Activated B cell treated with CpG ODN at 0.5 μM for 24 hours (primary cell): ENCODE results near the gene SEC14L6. TPM values are rescaled to one million over a fixed set of nuclear protein-coding genes. Genes with fewer than 3 reads are reported as not detected.
"Not testable (repeated sequence)": the region's sequence is repeated elsewhere in the genome, so short reads cannot be mapped to it uniquely, and the experiment has no call there.

ENCODE experiments used
- ATAC-seq: fragments of 200-7000 bp; cut with Tn5 transposase; one replicate; pipeline ENCODE4 v1.10.0; 2021; ENCODE audit warnings: low read depth, mild to moderate bottlenecking, moderate library complexity
- CTCF ChIA-PET: fragments of 350-600 bp; sonication (Branson Sonifier 250); formaldehyde crosslinking; loops from one replicate; lab custom pipeline; 2021; ENCODE audit warnings: antibody characterized with exemption; lab: Charles Lee
- POLR2A ChIA-PET: fragments of 350-600 bp; sonication (Branson Sonifier 250); formaldehyde crosslinking; loops from one replicate; lab custom pipeline; 2021; ENCODE audit warnings: antibody characterized with exemption; lab: Charles Lee
- DNase-seq: peaks from one replicate; pipeline ENCODE4 v3.0.0; 2022
- H3K27ac Mint-ChIP-seq: one replicate; pipeline ENCODE4 v1.8.0; 2020; ENCODE audit warnings: mixed read lengths
- H3K27me3 Mint-ChIP-seq: one replicate; pipeline ENCODE4 v1.8.0; 2021; ENCODE audit warnings: mixed read lengths
- H3K36me3 Mint-ChIP-seq: one replicate; pipeline ENCODE4 v1.8.0; 2021; ENCODE audit warnings: low read depth, mixed read lengths
- H3K4me1 Mint-ChIP-seq: one replicate; pipeline ENCODE4 v1.8.0; 2021; ENCODE audit warnings: mixed read lengths
- H3K4me3 Mint-ChIP-seq: one replicate; pipeline ENCODE4 v1.8.0; 2020; ENCODE audit warnings: mild to moderate bottlenecking, mixed read lengths
- H3K9me3 Mint-ChIP-seq: one replicate; pipeline ENCODE4 v1.8.0; 2020; ENCODE audit warnings: mixed read lengths
- intact Hi-C: fragments of 100-400 bp; cut with micrococcal nuclease; formaldehyde crosslinking; loops from one replicate; pipeline ENCODE4 v1.15.1; 2024
- total RNA-seq: library from RNA; stranded (reverse); gene quantifications from 2 replicates; pipeline ENCODE4 v1.2.3, GENCODE V29; 2022
- TF ChIP-seq, protein P1 (sequence below): fragments of 200-600 bp; IDR thresholded peaks from one replicate; pipeline ENCODE4 v1.8.0; 2022; ENCODE audit warnings: antibody characterized with exemption, mild to moderate bottlenecking

Gene SEC14L6
- total RNA-seq, 1 donor from 2014 or later = not detected

DNA sequence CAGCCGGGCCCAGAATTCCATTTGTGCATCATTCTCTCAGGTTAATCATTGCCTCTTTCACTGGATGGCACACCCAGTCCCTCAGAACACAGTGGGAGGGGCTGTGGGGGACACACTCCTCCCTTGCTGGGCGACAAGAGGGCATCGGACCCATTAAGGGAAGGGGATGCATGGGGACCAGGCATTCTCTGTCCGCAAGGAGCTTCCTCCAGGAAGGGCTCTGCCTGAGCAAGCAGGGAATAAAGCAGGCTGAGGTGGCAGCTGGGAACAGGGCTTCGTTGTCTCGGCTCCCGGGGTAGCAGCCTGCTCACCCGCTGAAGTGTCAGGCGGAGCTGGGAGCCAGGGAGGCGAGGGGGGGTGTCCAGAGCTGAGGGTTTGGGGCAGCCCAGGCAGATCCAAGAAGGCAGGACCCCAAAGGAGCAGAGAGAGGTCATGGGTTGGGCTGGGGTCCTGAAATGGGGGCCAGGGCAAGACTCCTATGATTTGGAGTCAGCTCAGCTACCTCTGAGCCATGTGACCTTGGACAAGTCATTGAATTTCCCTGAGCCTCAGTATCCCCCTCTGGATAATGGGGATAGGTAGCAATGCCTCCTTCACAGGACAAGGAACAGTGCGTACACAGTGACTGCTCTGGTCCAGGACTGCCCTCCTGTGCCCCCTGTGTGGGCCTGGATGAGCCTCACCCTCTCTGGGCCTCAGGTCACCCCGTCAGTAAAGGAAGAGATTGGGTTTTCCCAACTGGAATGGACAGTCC lies 26.5 kb upstream of the SEC14L6 start:
- TF ChIP-seq, protein P1, sequence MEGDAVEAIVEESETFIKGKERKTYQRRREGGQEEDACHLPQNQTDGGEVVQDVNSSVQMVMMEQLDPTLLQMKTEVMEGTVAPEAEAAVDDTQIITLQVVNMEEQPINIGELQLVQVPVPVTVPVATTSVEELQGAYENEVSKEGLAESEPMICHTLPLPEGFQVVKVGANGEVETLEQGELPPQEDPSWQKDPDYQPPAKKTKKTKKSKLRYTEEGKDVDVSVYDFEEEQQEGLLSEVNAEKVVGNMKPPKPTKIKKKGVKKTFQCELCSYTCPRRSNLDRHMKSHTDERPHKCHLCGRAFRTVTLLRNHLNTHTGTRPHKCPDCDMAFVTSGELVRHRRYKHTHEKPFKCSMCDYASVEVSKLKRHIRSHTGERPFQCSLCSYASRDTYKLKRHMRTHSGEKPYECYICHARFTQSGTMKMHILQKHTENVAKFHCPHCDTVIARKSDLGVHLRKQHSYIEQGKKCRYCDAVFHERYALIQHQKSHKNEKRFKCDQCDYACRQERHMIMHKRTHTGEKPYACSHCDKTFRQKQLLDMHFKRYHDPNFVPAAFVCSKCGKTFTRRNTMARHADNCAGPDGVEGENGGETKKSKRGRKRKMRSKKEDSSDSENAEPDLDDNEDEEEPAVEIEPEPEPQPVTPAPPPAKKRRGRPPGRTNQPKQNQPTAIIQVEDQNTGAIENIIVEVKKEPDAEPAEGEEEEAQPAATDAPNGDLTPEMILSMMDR = no peak
- intact Hi-C loops = no loop called here
- POLR2A ChIA-PET = interaction anchor here (1.0 kb wide), 1 partner anchor 18 kb away, joined by 3 read pairs; no protein-coding TSS in a partner anchor
- no peaks in the 10 kb centered on the region for H3K9me3 Mint-ChIP-seq
- H3K4me1 Mint-ChIP-seq = peaks cover 8% of the 10 kb centered on the region
- H3K27me3 Mint-ChIP-seq = peaks cover 3% of the 10 kb centered on the region
- peaks cover 27% of the 10 kb centered on the region for H3K36me3 Mint-ChIP-seq
- ATAC-seq (no peak), DNase-seq (no peak)
- H3K27ac Mint-ChIP-seq = no peak overlapping the region
- CTCF ChIA-PET = no interaction called here
- H3K4me3 Mint-ChIP-seq = no peak overlapping the region

DNA sequence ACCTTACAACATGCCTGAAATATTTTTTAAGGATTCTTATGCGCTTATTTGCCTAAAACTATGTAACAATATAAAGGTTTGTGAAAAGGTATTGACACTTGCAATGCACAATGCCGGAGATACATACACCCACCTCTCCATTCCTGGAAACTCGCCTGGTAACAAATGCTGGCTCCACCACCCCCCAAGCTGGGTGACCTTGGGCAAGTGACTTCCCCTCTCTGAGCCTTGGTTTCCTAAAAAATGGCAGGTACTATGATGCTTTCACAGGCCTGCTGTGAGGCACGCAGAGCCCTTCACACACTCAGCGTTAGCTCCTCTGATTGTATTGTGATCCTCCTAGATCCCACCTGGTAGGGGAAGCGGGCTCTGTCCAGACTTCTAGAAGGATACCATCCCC lies 25.7 kb upstream of the SEC14L6 start:
- no peak overlapping the region for H3K4me3 Mint-ChIP-seq
- ATAC-seq = no peak
- H3K27ac Mint-ChIP-seq = no peak overlapping the region
- TF ChIP-seq, protein P1 = no peak
- POLR2A ChIA-PET = interaction anchor here (1.0 kb wide), 1 partner anchor 19 kb away, joined by 3 read pairs; no protein-coding TSS in a partner anchor
- peaks cover 8% of the 10 kb centered on the region for H3K4me1 Mint-ChIP-seq
- no peaks in the 10 kb centered on the region for H3K9me3 Mint-ChIP-seq
- intact Hi-C loops = no loop called here
- peaks cover 19% of the 10 kb centered on the region for H3K36me3 Mint-ChIP-seq
- CTCF ChIA-PET = no interaction called here
- peaks cover 6% of the 10 kb centered on the region for H3K27me3 Mint-ChIP-seq
- DNase-seq = no peak

DNA sequence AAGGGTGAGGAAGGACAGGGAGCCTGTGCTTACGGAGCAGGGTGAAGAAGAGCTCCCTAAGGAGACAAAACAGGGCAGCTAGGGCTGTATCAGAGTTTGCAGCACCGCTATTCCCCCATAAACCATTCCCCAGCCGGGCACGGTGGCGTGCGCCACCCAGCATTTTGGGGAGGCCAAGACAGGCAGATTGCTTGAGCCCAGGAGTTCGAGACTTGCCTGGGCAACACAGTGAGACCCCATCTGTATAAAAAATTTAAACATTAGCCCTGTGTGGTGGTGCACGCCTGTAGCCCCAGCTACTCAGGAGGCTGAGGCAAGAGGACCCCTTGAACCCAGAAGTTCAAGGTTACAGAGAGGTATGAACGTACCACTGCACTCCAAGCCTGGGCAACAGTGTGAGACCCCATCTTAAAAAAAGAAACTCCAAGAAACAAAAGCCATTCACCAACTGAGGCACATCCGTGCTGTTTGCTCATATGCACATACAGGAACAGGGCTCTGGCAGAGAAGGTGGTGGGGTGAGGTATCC lies 23.2 kb upstream of the SEC14L6 start:
- Mint-ChIP-seq H3K9me3 (no peaks in the 10 kb centered on the region), H3K4me3 (no peak overlapping the region), H3K4me1 (no peaks in the 10 kb centered on the region), H3K27me3 (peaks cover 6% of the 10 kb centered on the region), H3K36me3 (no peaks in the 10 kb centered on the region), H3K27ac (no peak overlapping the region)
- ChIA-PET CTCF (no interaction called here), POLR2A (interaction anchor here (0.7 kb wide), 1 partner anchor 340 kb away, joined by 3 read pairs; no protein-coding TSS in a partner anchor)
- intact Hi-C loops = no loop called here
- TF ChIP-seq, protein P1 = no peak
- DNase-seq (no peak), ATAC-seq (no peak)

DNA sequence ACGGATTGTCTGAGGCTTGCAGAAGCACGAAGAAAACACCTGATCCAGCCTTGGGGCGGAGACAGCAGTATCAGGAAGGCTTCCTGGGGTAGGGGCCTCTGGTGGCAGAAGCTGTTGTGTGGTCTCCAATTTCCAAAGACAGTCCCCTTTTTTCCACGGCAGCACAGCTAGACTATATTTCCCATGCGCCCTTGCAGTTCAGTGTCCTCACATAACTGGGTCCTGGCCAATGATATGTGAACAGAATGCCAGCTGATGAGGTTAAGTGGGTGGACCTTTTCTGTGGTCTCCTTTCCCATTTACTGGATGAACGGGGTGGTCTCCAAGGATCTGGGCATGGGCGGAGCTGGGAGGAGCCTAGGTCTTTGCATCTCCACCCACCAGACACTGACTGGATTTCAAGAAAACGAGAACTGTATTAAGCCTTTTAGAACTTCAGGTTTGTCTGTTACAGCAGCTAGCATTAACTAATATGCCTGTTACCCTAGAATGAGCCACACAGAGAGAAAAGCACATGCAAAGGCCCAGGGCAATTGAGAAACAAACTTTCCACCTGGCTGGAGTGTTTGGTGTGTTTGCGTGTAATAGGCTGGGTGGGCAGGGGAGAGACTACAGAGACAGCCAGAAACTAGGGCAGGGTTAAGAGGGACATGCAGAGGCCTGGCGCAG lies 21.7 kb upstream of the SEC14L6 start:
- ChIA-PET POLR2A (no interaction called here), CTCF (no interaction called here)
- Mint-ChIP-seq H3K4me3 (no peak overlapping the region), H3K9me3 (no peaks in the 10 kb centered on the region), H3K27me3 (peaks cover 6% of the 10 kb centered on the region), H3K36me3 (no peaks in the 10 kb centered on the region), H3K4me1 (no peaks in the 10 kb centered on the region), H3K27ac (no peak overlapping the region)
- TF ChIP-seq, protein P1 = no peak
- intact Hi-C loops = no loop called here
- DNase-seq (no peak), ATAC-seq (no peak)

DNA sequence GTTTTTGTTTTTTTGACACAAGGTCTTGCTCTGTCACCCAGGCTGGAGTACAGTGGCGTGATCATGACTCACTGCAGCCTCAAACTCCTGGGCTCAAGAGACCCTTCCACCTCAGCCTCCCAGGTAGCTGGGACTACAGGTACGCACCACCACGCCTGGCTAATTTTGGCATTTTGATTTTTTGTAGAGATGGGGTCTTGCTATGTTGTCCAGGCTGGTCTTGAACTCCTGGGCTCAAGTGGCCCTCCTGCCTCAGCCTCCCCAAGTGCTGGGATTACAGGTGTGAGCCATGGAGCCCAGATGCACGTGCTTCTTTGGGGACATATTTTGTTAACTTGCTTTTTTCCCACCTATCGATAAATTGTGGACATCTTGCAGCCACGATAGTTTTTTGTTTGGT lies 20.7 kb upstream of the SEC14L6 start:
- intact Hi-C loops, H3K4me1 Mint-ChIP-seq, H3K4me3 Mint-ChIP-seq, H3K9me3 Mint-ChIP-seq, DNase-seq, CTCF ChIA-PET, H3K27ac Mint-ChIP-seq, H3K27me3 Mint-ChIP-seq, ATAC-seq, H3K36me3 Mint-ChIP-seq: not testable (repeated sequence)
- POLR2A ChIA-PET = interaction anchor here (0.6 kb wide), 1 partner anchor 105 kb away, joined by 3 read pairs; no protein-coding TSS in a partner anchor
